Panc1 (cell line): Measurements from ENCODE around the gene CKAP2L. TPM values are rescaled to one million over a fixed set of nuclear protein-coding genes. Genes with fewer than 3 reads are reported as not detected.

Experiments
- ATAC-seq: fragments of 200-7000 bp; cut with Tn5 transposase; 2 replicates; pipeline ENCODE4 v1.9.1; 2020; ENCODE audit warnings: mild to moderate bottlenecking, moderate library complexity
- BruUV-seq: library from RNA; stranded (reverse); fragments of 400-500 nt; replicated peaks from 2 replicates; lab custom pipeline; 2021; lab: Mats Ljungman, UMichigan
- CTCF ChIA-PET: fragments of 300-600 bp; sonication (Branson Sonifier 250); formaldehyde crosslinking; loops from one replicate; lab custom pipeline; 2022; ENCODE audit warnings: antibody characterized with exemption; lab: Charles Lee
- POLR2A ChIA-PET: fragments of 300-600 bp; sonication (Branson Sonifier 250); formaldehyde crosslinking; loops from one replicate; lab custom pipeline; 2022; ENCODE audit warnings: antibody characterized with exemption; lab: Charles Lee
- DNase-seq: peaks from one replicate; pipeline ENCODE4 v3.0.0-alpha.2; 2010; ENCODE audit warnings: low read depth, low spot score
- H3K27ac ChIP-seq: 2 replicates; pipeline ENCODE4 v1.5.1; 2011; ENCODE audit warnings: mild to moderate bottlenecking, low read length, inconsistent platforms
- H3K27me3 ChIP-seq: fragments of 200-500 bp; sonication (Bioruptor generic); 2 replicates; pipeline ENCODE4 v1.6.0; 2014; ENCODE audit warnings: low read length, inconsistent platforms; ENCODE audit not compliant: control insufficient read depth, insufficient read depth
- H3K36me3 ChIP-seq: fragments of 200-500 bp; sonication (Bioruptor generic); 2 replicates; pipeline ENCODE4 v1.5.1; 2014; ENCODE audit warnings: inconsistent platforms, mild to moderate bottlenecking, low read length, moderate library complexity; ENCODE audit not compliant: control insufficient read depth, insufficient read depth
- H3K4me1 ChIP-seq: 2 replicates; pipeline ENCODE4 v1.5.1; 2011; ENCODE audit warnings: inconsistent platforms, mild to moderate bottlenecking, low read length, moderate library complexity; ENCODE audit not compliant: control insufficient read depth, insufficient read depth
- H3K4me3 ChIP-seq, 2 experiments: 2 replicates each; pipeline ENCODE4 v1.5.1; 2011 to 2012; ENCODE audit warnings: low read depth in 2 of 2, low read length in 2 of 2, mild to moderate bottlenecking in 2 of 2, inconsistent platforms in 1 of 2, moderate library complexity in 1 of 2
- H3K9me3 ChIP-seq: fragments of 200-500 bp; sonication (Bioruptor generic); 2 replicates; pipeline ENCODE4 v1.5.1; 2014; ENCODE audit warnings: low read depth, mild to moderate bottlenecking, inconsistent platforms, low read length, moderate library complexity; ENCODE audit not compliant: control insufficient read depth, insufficient read depth
- POLR2AphosphoS5 ChIP-seq: IDR thresholded peaks from 2 replicates; pipeline ENCODE4 v1.6.1; 2012; ENCODE audit warnings: mild to moderate bottlenecking, low read depth, low read length, moderate library complexity
- REST ChIP-seq, 2 experiments: IDR thresholded peaks; 2 replicates each; pipeline ENCODE4 v1.6.1; 2011 to 2012; ENCODE audit warnings: low read depth in 2 of 2, control low read depth in 1 of 2, low read length in 1 of 2, mild to moderate bottlenecking in 1 of 2, moderate library complexity in 1 of 2; ENCODE audit not compliant: insufficient read depth in 1 of 2
- SIN3A ChIP-seq: IDR thresholded peaks from 2 replicates; pipeline ENCODE4 v1.6.1; 2012; ENCODE audit warnings: low read depth, mild to moderate bottlenecking, low read length, moderate library complexity, borderline replicate concordance; ENCODE audit not compliant: insufficient read depth
- TCF7L2 ChIP-seq: IDR thresholded peaks from 2 replicates; pipeline ENCODE4 v1.6.1; 2011; ENCODE audit warnings: mild to moderate bottlenecking, low read depth, low read length, inconsistent platforms
- in situ Hi-C: cut with HindIII; loops from 2 replicates; pipeline ENCODE4 v1.10.0; 2016; ENCODE audit warnings: low sequenced_read_pairs, low pct_unique_long_range_greater_than_20kb
- intact Hi-C: fragments of 100-400 bp; cut with micrococcal nuclease; formaldehyde crosslinking; loops from one replicate; pipeline ENCODE4 v1.10.0; 2022; ENCODE audit not compliant: unreplicated experiment
- total RNA-seq: library from RNA; stranded (reverse); gene quantifications from one replicate; pipeline ENCODE4 v1.2.1, GENCODE V29; 2021; ENCODE audit not compliant: unreplicated experiment
- TF ChIP-seq, protein P1 (sequence below): fragments of 450-650 bp; IDR thresholded peaks from 2 replicates; pipeline ENCODE4 v1.5.1; 2017; ENCODE audit warnings: mild to moderate bottlenecking

The CKAP2L gene
- total RNA-seq, 1 experiment from 2014 or later, result 27.0 TPM

- TF ChIP-seq, protein P1, sequence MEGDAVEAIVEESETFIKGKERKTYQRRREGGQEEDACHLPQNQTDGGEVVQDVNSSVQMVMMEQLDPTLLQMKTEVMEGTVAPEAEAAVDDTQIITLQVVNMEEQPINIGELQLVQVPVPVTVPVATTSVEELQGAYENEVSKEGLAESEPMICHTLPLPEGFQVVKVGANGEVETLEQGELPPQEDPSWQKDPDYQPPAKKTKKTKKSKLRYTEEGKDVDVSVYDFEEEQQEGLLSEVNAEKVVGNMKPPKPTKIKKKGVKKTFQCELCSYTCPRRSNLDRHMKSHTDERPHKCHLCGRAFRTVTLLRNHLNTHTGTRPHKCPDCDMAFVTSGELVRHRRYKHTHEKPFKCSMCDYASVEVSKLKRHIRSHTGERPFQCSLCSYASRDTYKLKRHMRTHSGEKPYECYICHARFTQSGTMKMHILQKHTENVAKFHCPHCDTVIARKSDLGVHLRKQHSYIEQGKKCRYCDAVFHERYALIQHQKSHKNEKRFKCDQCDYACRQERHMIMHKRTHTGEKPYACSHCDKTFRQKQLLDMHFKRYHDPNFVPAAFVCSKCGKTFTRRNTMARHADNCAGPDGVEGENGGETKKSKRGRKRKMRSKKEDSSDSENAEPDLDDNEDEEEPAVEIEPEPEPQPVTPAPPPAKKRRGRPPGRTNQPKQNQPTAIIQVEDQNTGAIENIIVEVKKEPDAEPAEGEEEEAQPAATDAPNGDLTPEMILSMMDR, result 0 out of 2 replicates have a peak, but pooled peaks have one; percentile 7
- no peak for TF ChIP-seq TCF7L2
- Histone ChIP-seq H3K4me1 (no peaks in the 10 kb centered on the region; the same call in 1 of the 2 replicates), H3K27ac (no peak overlapping the region), H3K36me3 (peaks cover 46% of the 10 kb centered on the region), H3K27me3 (no peaks in the 10 kb centered on the region), H3K9me3 (no peaks in the 10 kb centered on the region), H3K4me3 (no peak overlapping the region)
- ATAC-seq, result no peak
- ChIA-PET CTCF (no interaction called here), POLR2A (no interaction called here)
- no TSS peak for BruUV-seq
- no peak for DNase-seq
- intact Hi-C loops, result no loop called here
- in situ Hi-C loops, result no loop called here
These were observed 9.8 kb downstream of the CKAP2L start for GRCh38 chr2:112754564-112754963.

- in situ Hi-C loops (no loop called here), intact Hi-C loops (no loop called here)
- no TSS peak for BruUV-seq
- no peak overlapping the region for H3K27ac ChIP-seq
- DNase-seq, result no peak
- ChIA-PET POLR2A (no interaction called here), CTCF (interaction anchor here (0.6 kb wide), 1 partner anchor 441 kb away, joined by 9 read pairs; no protein-coding TSS in a partner anchor)
- no peaks in the 10 kb centered on the region; the same call in 1 of the 2 replicates for H3K4me1 ChIP-seq
- H3K36me3 ChIP-seq, result peaks cover 40% of the 10 kb centered on the region
- ATAC-seq, result no peak
- H3K27me3 ChIP-seq, result no peaks in the 10 kb centered on the region
- TF ChIP-seq, protein P1, result no peak
- no peak for TF ChIP-seq REST (IDR thresholded peaks at IDR 0.05; ENCODE audit: insufficient read depth in 1 of 2, low read depth in 2 of 2, low read length in 1 of 2)
- TF ChIP-seq POLR2AphosphoS5, result no peak
- TF ChIP-seq SIN3A, result no peak
- TF ChIP-seq TCF7L2, result no peak
- H3K9me3 ChIP-seq, result no peaks in the 10 kb centered on the region
- H3K4me3 ChIP-seq, result no peak overlapping the region
These were observed 11.7 kb downstream of the CKAP2L start for GRCh38 chr2:112752667-112753066.
